ENCODE data around the gene TOP3B. TPM values are rescaled to one million over a fixed set of nuclear protein-coding genes. Genes with fewer than 3 reads are reported as not detected.

TOP3B gene
- polyA plus RNA-seq, 1 experiment = 12.8 TPM

- ChIA-PET CTCF (interaction anchor here (0.9 kb wide), 1 partner anchor 18 kb away, joined by 4 read pairs; no protein-coding TSS in a partner anchor), POLR2A (no interaction called here)
- Histone ChIP-seq H3K27me3 (ENCODE audit: control insufficient read depth, insufficient read depth, low read length) (peaks cover 13% of the 10 kb centered on the region), H3K4me3 (ENCODE audit: low read depth, low read length) (no peak overlapping the region), H3K36me3 (ENCODE audit: control insufficient read depth, insufficient read depth, low read length) (no peaks in the 10 kb centered on the region)
- no peak for DNase-seq (ENCODE audit: low read depth)
- TF ChIP-seq CTCF (IDR thresholded peaks at IDR 0.05; ENCODE audit: insufficient read depth, low read depth, low read length) = no peak
Measured at GRCh38 chr22:21990445-21991303, 8.1 kb upstream of the TOP3B start.

- Histone ChIP-seq H3K27me3 (ENCODE audit: control insufficient read depth, insufficient read depth, low read length) (peaks cover 6% of the 10 kb centered on the region), H3K36me3 (ENCODE audit: control insufficient read depth, insufficient read depth, low read length) (no peaks in the 10 kb centered on the region), H3K4me3 (ENCODE audit: low read depth, low read length) (no peak overlapping the region)
- POLR2A ChIA-PET = no interaction called here
- DNase-seq (ENCODE audit: low read depth) = no peak
- TF ChIP-seq CTCF (IDR thresholded peaks at IDR 0.05; ENCODE audit: insufficient read depth, low read depth, low read length) = no peak
- CTCF ChIA-PET = no interaction called here
Measured at GRCh38 chr22:21989049-21989448, 6.5 kb upstream of the TOP3B start.

GRCh38 chr22:21985214-21985613 lies 2.6 kb upstream of the TOP3B start:
- DNase-seq (ENCODE audit: low read depth) = no peak
- H3K36me3 ChIP-seq (ENCODE audit: control insufficient read depth, insufficient read depth, low read length) = peaks cover 1% of the 10 kb centered on the region; the same call in 1 of the 2 replicates
- POLR2A ChIA-PET = no interaction called here
- CTCF ChIA-PET = interaction anchor here (1.1 to 1.2 kb wide), 2 partner anchors 8 to 13 kb away, joined by 3 read pairs; no protein-coding TSS in a partner anchor
- TF ChIP-seq CTCF (IDR thresholded peaks at IDR 0.05; ENCODE audit: insufficient read depth, low read depth, low read length) = no peak
- peaks cover 6% of the 10 kb centered on the region for H3K27me3 ChIP-seq (ENCODE audit: control insufficient read depth, insufficient read depth, low read length)
- H3K4me3 ChIP-seq (ENCODE audit: low read depth, low read length) = no peak overlapping the region

- POLR2A ChIA-PET = no interaction called here
- TF ChIP-seq CTCF (IDR thresholded peaks at IDR 0.05; ENCODE audit: insufficient read depth, low read depth, low read length) = peak; percentile 33; the same call in 1 of the 2 replicates
- peaks cover 6% of the 10 kb centered on the region for H3K27me3 ChIP-seq (ENCODE audit: control insufficient read depth, insufficient read depth, low read length)
- CTCF ChIA-PET = interaction anchor here (1.1 to 1.2 kb wide), 2 partner anchors 8 to 12 kb away, joined by 3 read pairs; no protein-coding TSS in a partner anchor
- no peak overlapping the region for H3K4me3 ChIP-seq (ENCODE audit: low read depth, low read length)
- peaks cover 1% of the 10 kb centered on the region; the same call in 1 of the 2 replicates for H3K36me3 ChIP-seq (ENCODE audit: control insufficient read depth, insufficient read depth, low read length)
- DNase-seq (ENCODE audit: low read depth) = no peak
Measured at GRCh38 chr22:21984793-21985192, 2.2 kb upstream of the TOP3B start.

GRCh38 chr22:21981874-21982273 lies 713 bp downstream of the TOP3B start:
- Histone ChIP-seq H3K4me3 (ENCODE audit: low read depth, low read length) (peak overlapping the region; percentile 98), H3K36me3 (ENCODE audit: control insufficient read depth, insufficient read depth, low read length) (peaks cover 7% of the 10 kb centered on the region), H3K27me3 (ENCODE audit: control insufficient read depth, insufficient read depth, low read length) (no peaks in the 10 kb centered on the region)
- DNase-seq (ENCODE audit: low read depth) = no peak
- TF ChIP-seq CTCF (IDR thresholded peaks at IDR 0.05; ENCODE audit: insufficient read depth, low read depth, low read length) = no peak
- ChIA-PET CTCF (interaction anchor here (0.9 to 3.0 kb wide), 5 partner anchors 9 to 44 kb away, joined by 3 to 22 read pairs (median 3); partner anchors contain the start of gene PPM1F), POLR2A (no interaction called here)

Measured in BJ (cell line).